ENCODE measurements around the gene TMCO4.

TMCO4 gene

GRCh38 chr1:19717467-19717866, 82.2 kb downstream of the TMCO4 start:
- Histone ChIP-seq H3K4me3 (ENCODE audit: severe bottlenecking) (no peak overlapping the region), H3K36me3 (ENCODE audit: low read depth) (no peaks in the 10 kb centered on the region), H3K27ac (ENCODE audit: poor library complexity, severe bottlenecking) (no peak overlapping the region), H3K4me1 (ENCODE audit: insufficient read depth, poor library complexity, severe bottlenecking) (no peaks in the 10 kb centered on the region), H3K27me3 (ENCODE audit: insufficient read depth, poor library complexity, severe bottlenecking) (no peaks in the 10 kb centered on the region), H3K9me3 (ENCODE audit: severe bottlenecking) (no peaks in the 10 kb centered on the region)
- ATAC-seq (ENCODE audit: low read depth) = no peak
- no peak for TF ChIP-seq CTCF (IDR thresholded peaks at IDR 0.05; ENCODE audit: poor library complexity, severe bottlenecking)
- DNase-seq (ENCODE audit: low spot score) = no peak

- Histone ChIP-seq H3K4me1 (ENCODE audit: insufficient read depth, poor library complexity, severe bottlenecking) (no peaks in the 10 kb centered on the region), H3K4me3 (ENCODE audit: severe bottlenecking) (no peak overlapping the region)
These were observed 84.1 kb downstream of the TMCO4 start for GRCh38 chr1:19715334-19716203.

GRCh38 chr1:19712928-19713327, 86.8 kb downstream of the TMCO4 start:
- ATAC-seq (ENCODE audit: low read depth) (no peak), DNase-seq (ENCODE audit: low spot score) (no peak)
- H3K9me3 ChIP-seq (ENCODE audit: severe bottlenecking) = no peaks in the 10 kb centered on the region
- H3K27me3 ChIP-seq (ENCODE audit: insufficient read depth, poor library complexity, severe bottlenecking) = no peaks in the 10 kb centered on the region
- no peak overlapping the region for H3K27ac ChIP-seq (ENCODE audit: poor library complexity, severe bottlenecking)
- no peaks in the 10 kb centered on the region for H3K36me3 ChIP-seq (ENCODE audit: low read depth)
- no peak for TF ChIP-seq CTCF (IDR thresholded peaks at IDR 0.05; ENCODE audit: poor library complexity, severe bottlenecking)
- H3K4me3 ChIP-seq (ENCODE audit: severe bottlenecking) = no peak overlapping the region
- H3K4me1 ChIP-seq (ENCODE audit: insufficient read depth, poor library complexity, severe bottlenecking) = no peaks in the 10 kb centered on the region

More at GRCh38 chr1:19715334-19716203, 84.1 kb downstream of the TMCO4 start:
- H3K9me3 ChIP-seq (ENCODE audit: severe bottlenecking) = no peaks in the 10 kb centered on the region
- H3K27me3 ChIP-seq (ENCODE audit: insufficient read depth, poor library complexity, severe bottlenecking) = no peaks in the 10 kb centered on the region
- ATAC-seq (ENCODE audit: low read depth) = peak; percentile 98
- TF ChIP-seq CTCF (IDR thresholded peaks at IDR 0.05; ENCODE audit: poor library complexity, severe bottlenecking) = peak; percentile 88
- no peak overlapping the region for H3K27ac ChIP-seq (ENCODE audit: poor library complexity, severe bottlenecking)
- DNase-seq (ENCODE audit: low spot score) = peak; percentile 85
- no peaks in the 10 kb centered on the region for H3K36me3 ChIP-seq (ENCODE audit: low read depth)

GRCh38 chr1:19710825-19711611, 88.7 kb downstream of the TMCO4 start:
- Histone ChIP-seq H3K36me3 (ENCODE audit: low read depth) (no peaks in the 10 kb centered on the region), H3K4me1 (ENCODE audit: insufficient read depth, poor library complexity, severe bottlenecking) (no peaks in the 10 kb centered on the region), H3K9me3 (ENCODE audit: severe bottlenecking) (no peaks in the 10 kb centered on the region), H3K27ac (ENCODE audit: poor library complexity, severe bottlenecking) (no peak overlapping the region), H3K4me3 (ENCODE audit: severe bottlenecking) (no peak overlapping the region), H3K27me3 (ENCODE audit: insufficient read depth, poor library complexity, severe bottlenecking) (no peaks in the 10 kb centered on the region)
- DNase-seq (ENCODE audit: low spot score) = no peak
- no peak for ATAC-seq (ENCODE audit: low read depth)
- no peak for TF ChIP-seq CTCF (IDR thresholded peaks at IDR 0.05; ENCODE audit: poor library complexity, severe bottlenecking)

Data from RWPE2 (cell line).